ENCODE measurements around the gene LNX1. TPM values are rescaled to one million over a fixed set of nuclear protein-coding genes. Genes with fewer than 3 reads are reported as not detected.

Gene LNX1
- total RNA-seq, 1 donor from 2014 or later = 5.4 TPM

DNA sequence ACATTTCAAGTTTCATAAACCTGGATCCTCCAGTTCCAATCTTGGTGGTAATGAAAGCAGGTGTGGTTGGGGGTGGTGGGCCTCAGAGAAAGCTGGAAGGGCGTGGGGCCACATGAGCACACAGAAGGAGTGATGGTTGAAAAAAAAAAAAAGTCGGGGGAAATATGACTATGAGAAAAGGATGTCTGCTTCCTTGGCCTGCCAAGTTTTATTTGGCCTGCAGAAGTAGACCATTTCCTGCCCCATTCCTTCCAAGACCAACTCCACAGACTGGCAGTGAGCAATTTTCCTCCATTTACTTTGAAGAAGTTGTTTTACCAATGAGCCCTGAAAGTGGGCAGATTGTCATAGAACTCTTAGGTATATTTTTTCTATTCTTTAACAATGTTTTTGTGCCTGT lies 43.3 kb downstream of the LNX1 start:
- intact Hi-C loops (cut with DNase I) = no loop called here
- no peaks in the 10 kb centered on the region for H3K36me3 ChIP-seq
- H3K4me3 ChIP-seq = no peak overlapping the region
- TF ChIP-seq, protein P1, sequence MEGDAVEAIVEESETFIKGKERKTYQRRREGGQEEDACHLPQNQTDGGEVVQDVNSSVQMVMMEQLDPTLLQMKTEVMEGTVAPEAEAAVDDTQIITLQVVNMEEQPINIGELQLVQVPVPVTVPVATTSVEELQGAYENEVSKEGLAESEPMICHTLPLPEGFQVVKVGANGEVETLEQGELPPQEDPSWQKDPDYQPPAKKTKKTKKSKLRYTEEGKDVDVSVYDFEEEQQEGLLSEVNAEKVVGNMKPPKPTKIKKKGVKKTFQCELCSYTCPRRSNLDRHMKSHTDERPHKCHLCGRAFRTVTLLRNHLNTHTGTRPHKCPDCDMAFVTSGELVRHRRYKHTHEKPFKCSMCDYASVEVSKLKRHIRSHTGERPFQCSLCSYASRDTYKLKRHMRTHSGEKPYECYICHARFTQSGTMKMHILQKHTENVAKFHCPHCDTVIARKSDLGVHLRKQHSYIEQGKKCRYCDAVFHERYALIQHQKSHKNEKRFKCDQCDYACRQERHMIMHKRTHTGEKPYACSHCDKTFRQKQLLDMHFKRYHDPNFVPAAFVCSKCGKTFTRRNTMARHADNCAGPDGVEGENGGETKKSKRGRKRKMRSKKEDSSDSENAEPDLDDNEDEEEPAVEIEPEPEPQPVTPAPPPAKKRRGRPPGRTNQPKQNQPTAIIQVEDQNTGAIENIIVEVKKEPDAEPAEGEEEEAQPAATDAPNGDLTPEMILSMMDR (IDR thresholded peaks at IDR 0.05) = no peak
- no peak for ATAC-seq
- no peaks in the 10 kb centered on the region for H3K9me3 ChIP-seq
- no peak for DNase-seq
- no peak overlapping the region for H3K27ac ChIP-seq
- no peaks in the 10 kb centered on the region for H3K27me3 ChIP-seq (ENCODE audit: low read depth)
- H3K4me1 ChIP-seq = no peaks in the 10 kb centered on the region

GRCh38 chr4:53545942-53546581 lies 45.2 kb downstream of the LNX1 start:
- no peaks in the 10 kb centered on the region for H3K27me3 ChIP-seq (ENCODE audit: low read depth)
- TF ChIP-seq, protein P1 (IDR thresholded peaks at IDR 0.05) = no peak
- no peaks in the 10 kb centered on the region for H3K9me3 ChIP-seq
- no peak overlapping the region for H3K27ac ChIP-seq
- DNase-seq (no peak), ATAC-seq (no peak)
- H3K4me1 ChIP-seq = no peaks in the 10 kb centered on the region
- intact Hi-C loops (cut with DNase I) = no loop called here
- H3K36me3 ChIP-seq = no peaks in the 10 kb centered on the region
- no peak overlapping the region for H3K4me3 ChIP-seq

GRCh38 chr4:53545273-53545672 lies 46.0 kb downstream of the LNX1 start:
- H3K4me1 ChIP-seq = no peaks in the 10 kb centered on the region
- H3K4me3 ChIP-seq = no peak overlapping the region
- ATAC-seq (no peak), DNase-seq (no peak)
- H3K36me3 ChIP-seq = no peaks in the 10 kb centered on the region
- H3K27me3 ChIP-seq (ENCODE audit: low read depth) = no peaks in the 10 kb centered on the region
- H3K9me3 ChIP-seq = no peaks in the 10 kb centered on the region
- TF ChIP-seq, protein P1 (IDR thresholded peaks at IDR 0.05) = no peak
- no peak overlapping the region for H3K27ac ChIP-seq
- intact Hi-C loops (cut with DNase I) = no loop called here

DNA sequence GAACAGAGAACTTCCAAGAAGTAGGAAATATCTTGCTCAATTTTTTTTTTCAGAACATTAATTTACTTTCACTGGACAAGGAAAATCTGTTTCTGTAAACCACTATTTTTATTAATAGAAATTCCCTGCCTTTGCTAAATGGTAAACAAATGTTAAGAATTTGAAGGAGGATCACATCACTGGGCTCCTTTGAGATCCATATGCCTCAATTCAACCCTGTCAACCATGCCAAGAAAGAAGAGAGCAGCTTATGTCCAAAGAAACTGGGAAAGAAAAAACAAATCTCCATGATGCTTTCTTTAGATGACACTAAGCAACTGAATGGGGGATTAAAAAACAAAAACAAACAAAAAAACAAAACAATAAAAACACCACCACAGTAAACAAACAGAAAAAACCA lies 47.7 kb downstream of the LNX1 start:
- Histone ChIP-seq H3K36me3 (no peaks in the 10 kb centered on the region), H3K9me3 (no peaks in the 10 kb centered on the region), H3K4me1 (no peaks in the 10 kb centered on the region), H3K4me3 (no peak overlapping the region), H3K27me3 (ENCODE audit: low read depth) (no peaks in the 10 kb centered on the region), H3K27ac (no peak overlapping the region)
- TF ChIP-seq, protein P1 (IDR thresholded peaks at IDR 0.05) = no peak
- intact Hi-C loops (cut with DNase I) = no loop called here
- ATAC-seq (no peak), DNase-seq (no peak)

GRCh38 chr4:53541577-53542206 lies 49.6 kb downstream of the LNX1 start:
- Histone ChIP-seq H3K36me3 (no peaks in the 10 kb centered on the region), H3K27me3 (ENCODE audit: low read depth) (no peaks in the 10 kb centered on the region), H3K27ac (no peak overlapping the region), H3K4me1 (no peaks in the 10 kb centered on the region), H3K4me3 (no peak overlapping the region), H3K9me3 (no peaks in the 10 kb centered on the region)
- intact Hi-C loops (cut with DNase I) = no loop called here
- TF ChIP-seq, protein P1 (IDR thresholded peaks at IDR 0.05) = no peak
- DNase-seq (no peak), ATAC-seq (peak in 1 of 2 donors; percentile 44)

All from lower lobe of right lung (tissue), 2 donors.